SH-SY5Y (cell line): Measurements from ENCODE around the gene EEIG2.

ENCODE experiments used
- GATA2 ChIP-seq: IDR thresholded peaks from 2 replicates; pipeline ENCODE4 v1.6.1; 2011; ENCODE audit warnings: mild to moderate bottlenecking, low read depth, low read length
- GATA3 ChIP-seq: IDR thresholded peaks from 2 replicates; pipeline ENCODE4 v1.6.1; 2011; ENCODE audit warnings: low read depth, mild to moderate bottlenecking, low read length, moderate library complexity

DNA sequence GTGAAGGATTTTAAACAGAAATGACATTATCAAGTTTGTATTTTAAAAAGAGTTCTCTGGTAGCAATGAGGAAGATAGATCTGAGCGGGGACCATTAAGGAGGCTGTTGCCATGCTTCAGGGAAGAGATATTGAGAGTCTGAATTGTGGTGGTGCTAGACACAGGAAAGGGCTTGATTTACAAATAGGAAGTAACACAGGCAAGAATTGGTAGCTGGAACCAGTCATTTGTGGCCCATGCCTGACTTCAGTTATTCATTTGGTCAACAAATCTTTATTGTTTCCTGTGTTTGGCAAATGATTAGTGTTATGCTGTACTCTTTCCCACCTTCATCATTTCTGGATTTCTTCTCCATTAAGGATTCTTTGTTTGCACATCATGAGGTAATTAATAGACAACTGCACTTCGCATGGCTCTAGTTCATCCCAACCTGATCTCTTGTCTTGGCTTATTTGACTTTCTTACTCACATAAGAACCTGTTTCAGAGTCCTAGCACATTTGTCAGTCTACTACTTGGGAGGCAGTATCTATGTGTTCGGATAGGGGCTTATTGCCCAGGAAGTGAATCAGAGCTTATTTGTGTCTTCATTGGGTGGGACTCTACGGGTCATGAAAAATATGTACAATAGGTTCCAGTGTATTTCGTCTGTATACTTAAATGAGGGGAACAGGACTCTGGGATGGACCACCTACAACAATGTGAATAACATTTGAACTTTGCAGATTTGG lies 32.3 kb downstream of the EEIG2 start:
- TF ChIP-seq GATA2 (no peak), GATA3 (no peak)
